Nephron progenitor cell (in vitro differentiated cells): ENCODE measurements around the gene CD81.

Experiments
- DNase-seq: peaks from one replicate; pipeline ENCODE4 v3.0.0; 2021
- H3K27ac Mint-ChIP-seq: 2 replicates; pipeline ENCODE4 v1.8.0; 2021; ENCODE audit warnings: mild to moderate bottlenecking, moderate library complexity, mixed read lengths
- H3K27me3 Mint-ChIP-seq: 2 replicates; pipeline ENCODE4 v1.8.0; 2021; ENCODE audit warnings: mild to moderate bottlenecking, low read depth, mixed read lengths; ENCODE audit not compliant: poor library complexity
- H3K36me3 Mint-ChIP-seq: 2 replicates; pipeline ENCODE4 v1.8.0; 2021; ENCODE audit warnings: low read depth, mixed read lengths
- H3K4me1 Mint-ChIP-seq: 2 replicates; pipeline ENCODE4 v1.8.0; 2021; ENCODE audit warnings: mixed read lengths
- H3K4me3 Mint-ChIP-seq: 2 replicates; pipeline ENCODE4 v1.8.0; 2021; ENCODE audit warnings: mild to moderate bottlenecking, moderate library complexity, mixed read lengths
- H3K9me3 Mint-ChIP-seq: 2 replicates; pipeline ENCODE4 v1.8.0; 2021; ENCODE audit warnings: mild to moderate bottlenecking, moderate library complexity, mixed read lengths
- TF ChIP-seq, protein P1 (sequence below): fragments of 200-600 bp; sonication (generic); IDR thresholded peaks from 2 replicates; pipeline ENCODE4 v1.5.0; 2021; ENCODE audit warnings: antibody characterized with exemption

CD81 gene

DNA sequence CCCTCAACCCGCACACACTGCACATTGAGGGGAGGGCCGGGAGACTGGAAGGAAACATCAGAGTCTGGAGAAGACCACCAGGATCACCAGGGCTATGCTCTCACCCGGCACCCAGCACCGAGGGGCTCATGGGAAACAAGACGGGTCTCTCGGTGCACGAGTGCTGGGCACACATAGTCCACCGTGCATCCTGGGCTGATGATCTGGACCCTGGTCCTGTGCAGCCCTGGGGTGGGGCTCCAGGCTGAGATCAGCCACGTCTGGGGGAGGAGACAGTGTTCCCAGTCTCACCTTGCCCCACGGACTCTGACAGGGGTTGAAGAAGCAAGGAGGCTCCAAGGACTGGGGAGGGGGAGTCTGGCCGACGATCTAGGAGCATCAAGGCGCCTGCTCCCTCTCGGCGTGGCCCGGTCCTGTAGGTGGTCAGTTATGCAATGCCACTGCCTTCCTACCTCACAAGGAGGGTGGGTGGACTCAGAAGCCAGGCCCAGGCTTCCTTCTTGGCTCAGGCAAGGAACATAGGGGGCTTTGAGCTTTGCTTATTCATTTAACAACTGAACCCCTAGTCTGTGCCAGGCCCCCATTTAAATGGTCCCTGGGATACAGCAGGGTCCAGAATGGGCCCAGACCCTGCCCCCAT lies 11.4 kb upstream of the CD81 start:
- Mint-ChIP-seq H3K36me3 (no peaks in the 10 kb centered on the region), H3K4me3 (no peak overlapping the region), H3K9me3 (no peaks in the 10 kb centered on the region), H3K4me1 (no peaks in the 10 kb centered on the region), H3K27me3 (peaks cover 22% of the 10 kb centered on the region), H3K27ac (no peak overlapping the region)
- no peak for DNase-seq
- TF ChIP-seq, protein P1, sequence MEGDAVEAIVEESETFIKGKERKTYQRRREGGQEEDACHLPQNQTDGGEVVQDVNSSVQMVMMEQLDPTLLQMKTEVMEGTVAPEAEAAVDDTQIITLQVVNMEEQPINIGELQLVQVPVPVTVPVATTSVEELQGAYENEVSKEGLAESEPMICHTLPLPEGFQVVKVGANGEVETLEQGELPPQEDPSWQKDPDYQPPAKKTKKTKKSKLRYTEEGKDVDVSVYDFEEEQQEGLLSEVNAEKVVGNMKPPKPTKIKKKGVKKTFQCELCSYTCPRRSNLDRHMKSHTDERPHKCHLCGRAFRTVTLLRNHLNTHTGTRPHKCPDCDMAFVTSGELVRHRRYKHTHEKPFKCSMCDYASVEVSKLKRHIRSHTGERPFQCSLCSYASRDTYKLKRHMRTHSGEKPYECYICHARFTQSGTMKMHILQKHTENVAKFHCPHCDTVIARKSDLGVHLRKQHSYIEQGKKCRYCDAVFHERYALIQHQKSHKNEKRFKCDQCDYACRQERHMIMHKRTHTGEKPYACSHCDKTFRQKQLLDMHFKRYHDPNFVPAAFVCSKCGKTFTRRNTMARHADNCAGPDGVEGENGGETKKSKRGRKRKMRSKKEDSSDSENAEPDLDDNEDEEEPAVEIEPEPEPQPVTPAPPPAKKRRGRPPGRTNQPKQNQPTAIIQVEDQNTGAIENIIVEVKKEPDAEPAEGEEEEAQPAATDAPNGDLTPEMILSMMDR: no peak

DNA sequence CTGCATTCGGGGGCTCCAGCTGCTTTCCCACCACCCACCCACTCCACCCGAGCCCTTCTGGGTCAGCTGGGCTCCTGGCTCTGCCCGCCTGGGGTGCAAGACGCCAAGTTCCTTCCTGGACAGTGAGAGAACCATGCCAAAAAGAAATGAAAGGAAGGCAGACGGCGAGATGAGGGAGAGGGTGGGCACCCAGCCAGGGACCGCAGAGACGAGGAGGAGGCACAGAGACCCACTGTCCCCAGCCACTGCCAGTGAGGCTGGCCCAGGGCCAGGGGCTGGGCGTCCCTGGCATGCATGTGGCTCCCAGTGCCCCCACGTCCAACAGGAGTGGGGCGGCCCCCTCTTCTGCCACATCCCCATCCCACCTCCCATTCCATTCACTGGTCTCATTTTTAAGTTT lies 10.8 kb upstream of the CD81 start:
- peaks cover 21% of the 10 kb centered on the region for H3K27me3 Mint-ChIP-seq
- no peak overlapping the region for H3K4me3 Mint-ChIP-seq
- H3K4me1 Mint-ChIP-seq: no peaks in the 10 kb centered on the region
- TF ChIP-seq, protein P1: no peak
- no peak overlapping the region for H3K27ac Mint-ChIP-seq
- DNase-seq: no peak
- no peaks in the 10 kb centered on the region for H3K36me3 Mint-ChIP-seq
- H3K9me3 Mint-ChIP-seq: no peaks in the 10 kb centered on the region

DNA sequence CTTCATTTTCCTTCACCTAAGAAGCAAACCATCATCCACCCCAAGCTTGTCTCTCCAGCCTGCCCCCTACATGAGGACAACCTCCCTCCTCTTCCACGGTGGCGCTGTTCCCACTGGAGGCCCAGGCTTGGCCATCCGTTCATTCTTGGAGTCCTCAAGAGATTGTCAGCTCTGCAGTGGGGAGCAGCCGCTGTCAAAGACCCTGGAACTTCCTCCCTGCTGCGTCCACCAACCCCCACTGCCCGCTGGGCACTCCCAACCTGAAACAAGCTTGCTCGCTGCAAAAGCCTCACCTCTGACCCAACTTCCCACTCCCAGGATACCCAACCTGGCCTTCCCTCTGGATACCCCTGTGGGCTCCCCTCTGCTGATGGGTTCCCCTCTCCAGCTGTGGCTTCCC lies 10.4 kb upstream of the CD81 start:
- Mint-ChIP-seq H3K9me3 (no peaks in the 10 kb centered on the region), H3K4me1 (no peaks in the 10 kb centered on the region), H3K4me3 (no peak overlapping the region), H3K27me3 (peaks cover 19% of the 10 kb centered on the region), H3K36me3 (no peaks in the 10 kb centered on the region), H3K27ac (no peak overlapping the region)
- no peak for DNase-seq
- TF ChIP-seq, protein P1: no peak

DNA sequence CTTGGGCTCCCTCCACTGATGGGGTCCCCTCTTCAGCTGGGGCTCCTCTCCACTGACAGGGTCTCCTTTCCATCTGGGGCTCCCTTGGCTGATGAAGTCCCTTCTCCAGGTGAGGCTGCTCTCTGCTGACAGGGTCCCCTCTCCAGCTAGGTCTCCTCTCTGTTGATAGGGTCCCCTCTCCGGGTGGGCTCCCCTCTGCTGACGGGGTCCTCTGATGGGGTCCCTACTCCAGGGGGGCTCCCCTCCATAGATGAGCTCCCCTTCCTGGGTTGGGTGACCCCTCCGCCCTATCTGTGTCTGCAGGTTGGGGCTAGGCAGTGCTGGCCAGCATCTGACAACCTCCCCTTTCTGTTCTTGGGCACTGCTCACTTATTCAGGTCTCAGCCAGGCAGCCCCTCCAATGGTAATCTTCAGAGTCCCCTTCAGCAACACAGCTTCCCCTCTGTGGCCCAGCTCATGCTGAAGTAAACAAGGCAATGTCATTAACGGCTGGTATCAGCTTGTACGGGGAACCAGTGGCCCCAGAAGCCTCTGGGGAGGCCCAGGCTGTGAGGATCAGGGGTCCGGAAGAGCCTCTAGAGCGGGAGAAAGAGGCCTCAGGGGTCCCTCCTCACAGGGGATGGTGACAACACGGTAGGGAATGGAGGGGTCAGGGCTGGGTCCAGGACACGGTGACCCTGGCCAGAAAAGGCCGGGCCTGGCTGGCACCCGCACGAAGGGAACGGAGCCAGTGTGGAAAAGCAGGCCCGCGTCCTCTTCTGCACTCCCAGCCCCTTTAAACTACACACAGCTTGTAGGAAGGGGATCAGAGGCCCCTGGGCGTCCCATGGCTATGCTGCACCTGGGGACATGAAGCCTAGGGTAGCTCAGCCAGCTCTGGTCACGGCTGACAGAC lies 9.6 kb upstream of the CD81 start:
- no peaks in the 10 kb centered on the region for H3K4me1 Mint-ChIP-seq
- no peak overlapping the region for H3K27ac Mint-ChIP-seq
- H3K9me3 Mint-ChIP-seq: no peaks in the 10 kb centered on the region
- DNase-seq: no peak
- H3K36me3 Mint-ChIP-seq: no peaks in the 10 kb centered on the region
- TF ChIP-seq, protein P1: no peak
- H3K4me3 Mint-ChIP-seq: no peak overlapping the region
- H3K27me3 Mint-ChIP-seq: peaks cover 19% of the 10 kb centered on the region

DNA sequence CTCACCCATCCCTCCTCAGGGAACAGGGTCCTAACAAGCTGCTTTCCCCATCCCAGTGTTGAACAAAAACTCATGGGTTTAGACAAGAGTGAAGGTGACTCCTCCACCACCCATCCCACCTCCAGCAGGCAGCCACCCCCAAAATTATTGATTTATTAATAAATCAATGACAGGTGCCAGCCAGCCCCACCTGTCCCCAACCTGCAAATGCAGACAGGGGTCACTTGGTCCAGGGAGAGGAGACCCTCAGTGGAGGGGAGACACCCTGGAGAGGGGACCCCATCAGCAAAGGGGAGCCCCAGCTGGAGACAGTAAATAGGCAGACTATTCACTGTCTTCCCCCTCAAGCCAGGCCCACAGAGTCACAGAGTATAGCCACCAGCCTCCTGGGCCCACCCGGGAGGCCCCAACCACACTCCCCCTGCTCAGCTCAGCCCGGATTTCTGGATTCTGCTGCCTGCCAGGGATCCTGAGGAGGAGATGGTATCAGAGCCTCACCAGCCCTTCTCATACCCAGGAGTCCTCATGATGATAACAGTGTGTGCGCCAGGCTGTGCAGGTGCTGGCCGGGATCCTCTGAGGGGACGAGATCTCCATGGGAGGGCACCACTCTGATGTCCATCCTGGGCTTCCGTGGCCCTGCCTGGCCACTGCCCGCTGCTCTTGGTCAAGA lies 8.8 kb upstream of the CD81 start:
- no peaks in the 10 kb centered on the region for H3K36me3 Mint-ChIP-seq
- no peak overlapping the region for H3K27ac Mint-ChIP-seq
- no peak for DNase-seq
- no peaks in the 10 kb centered on the region for H3K4me1 Mint-ChIP-seq
- TF ChIP-seq, protein P1: no peak
- H3K27me3 Mint-ChIP-seq: peaks cover 16% of the 10 kb centered on the region
- H3K4me3 Mint-ChIP-seq: no peak overlapping the region
- no peaks in the 10 kb centered on the region for H3K9me3 Mint-ChIP-seq
